Adrenal gland (tissue), 5 donors: ENCODE measurements around the gene KLHL2.

ENCODE experiments used
- CTCF ChIP-seq, 6 experiments: fragments of 450-650 bp in 4 of 6; fragments of 200-600 bp in 2 of 6; sonication (generic) in 1 of 6; IDR thresholded peaks; 1 replicate in 5 of 6; 2 replicates in 1 of 6; pipeline versions ENCODE4 v1.5.1 to v1.8.0; 2016 to 2021; ENCODE audit warnings: antibody characterized with exemption in 6 of 6, mild to moderate bottlenecking in 2 of 6, moderate library complexity in 1 of 6
- POLR2A ChIP-seq, 2 donors: fragments of 450-650 bp; IDR thresholded peaks; one replicate each; pipeline ENCODE4 v1.6.1; 2017; ENCODE audit warnings: antibody characterized with exemption in 2 of 2, mild to moderate bottlenecking in 2 of 2, moderate library complexity in 1 of 2
- donor health status: DM: no; HTN: no; CAD: no.

GRCh38 chr4:165308606-165309005, 101.2 kb downstream of the KLHL2 start:
- TF ChIP-seq CTCF (IDR thresholded peaks at IDR 0.05) (no peak), POLR2A (IDR thresholded peaks at IDR 0.05) (no peak)
